Measurements from ENCODE around the gene H2BW1. TPM values are rescaled to one million over a fixed set of nuclear protein-coding genes. Genes with fewer than 3 reads are reported as not detected.
"Not testable (repeated sequence)": the region's sequence is repeated elsewhere in the genome, so short reads cannot be mapped to it uniquely, and the experiment has no call there.

H2BW1 gene
- total RNA-seq (2021; ENCODE audit: unreplicated experiment) (not detected), Bru-seq, nascent RNA (not detected), BruChase-seq, experiment 1, labeled RNA remaining after a 6-hour chase (not detected), BruChase-seq, experiment 2, labeled RNA remaining after a 2-hour chase (not detected)
- not detected in 2 replicates for polyA plus RNA-seq (2012)
- long read RNA-seq = 0 reads

- intact Hi-C loops (cut with micrococcal nuclease) = no loop called here
- H3K27me3 ChIP-seq (ENCODE audit: insufficient read depth, low read length) = peaks cover 14% of the 10 kb centered on the region
- H3K4me1 ChIP-seq (ENCODE audit: control insufficient read depth in 1 of 2, insufficient read depth in 2 of 2, low read length in 2 of 2) = no peaks in the 10 kb centered on the region
- no peak within 1 kb of the TSS for H3K27ac ChIP-seq (ENCODE audit: low read depth, low read length)
- H2AFZ ChIP-seq (ENCODE audit: low read depth, low read length, poor library complexity, severe bottlenecking) = no peak within 1 kb of the TSS
- no peak within 1 kb of the TSS for H3K9ac ChIP-seq (ENCODE audit: low read length)
- H4K20me1 ChIP-seq (ENCODE audit: insufficient read depth) = no peaks in the 10 kb centered on the region
- TF ChIP-seq FOSL1 (IDR thresholded peaks at IDR 0.05; ENCODE audit: low read depth) (no peak), SP1 (IDR thresholded peaks at IDR 0.05; ENCODE audit: low read depth) (no peak), POLR2A (IDR thresholded peaks at IDR 0.05; ENCODE audit: borderline replicate concordance, extremely low read depth, insufficient read depth, insufficient read length) (no peak), RAD21 (IDR thresholded peaks at IDR 0.05; ENCODE audit: low read depth) (no peak), CTCF (IDR thresholded peaks at IDR 0.05 in 2 of 3, conservative IDR thresholded peaks at IDR 0.05 in 1 of 3; ENCODE audit: borderline replicate concordance in 1 of 3, insufficient read depth in 1 of 3, low read depth in 2 of 3, low read length in 2 of 3) (no peak), EZH2 (IDR thresholded peaks at IDR 0.05) (no peak), SRF (IDR thresholded peaks at IDR 0.05; ENCODE audit: low read depth) (no peak)
- H3K4me3 ChIP-seq (replicated peaks in 1 of 2; ENCODE audit: low read depth in 1 of 2, low read length in 2 of 2) = no peak within 1 kb of the TSS
- H3K79me2 ChIP-seq (ENCODE audit: insufficient read depth, low read length) = no peaks in the 10 kb centered on the region
- no peaks in the 10 kb centered on the region for H3K9me3 ChIP-seq (ENCODE audit: control insufficient read depth in 1 of 2, insufficient read depth in 1 of 2, low read depth in 1 of 2, low read length in 2 of 2)
- RAD21 ChIA-PET (ENCODE audit: low non-redundant PET in 1 of 2, low total read pairs in 2 of 2, uncharacterized antibody in 2 of 2, unreplicated experiment in 2 of 2) = no interaction called here
- ATAC-seq (no peak), DNase-seq (ENCODE audit: low read depth, low spot score) (no peak)
- CTCF ChIA-PET = no interaction called here
- H3K4me2 ChIP-seq (ENCODE audit: low read length) = no peak within 1 kb of the TSS
- no peaks in the 10 kb centered on the region for H3K9me2 ChIP-seq (ENCODE audit: insufficient read depth)
- H3K36me3 ChIP-seq (ENCODE audit: control insufficient read depth in 1 of 2, insufficient read depth in 2 of 2, low read length in 2 of 2) = no peaks in the 10 kb centered on the region
- POLR2A ChIA-PET = no interaction called here
- BruUV-seq (replicated peaks) = no TSS peak
Observed at GRCh38 chrX:104013606-104014005, at the start of gene H2BW1. H2BW1 (minus strand) TSS chrX:104013708; CDS start chrX:104013576, 132 bp downstream.

GRCh38 chrX:104062636-104063035 lies 49.1 kb upstream of the H2BW1 start:
- H3K9me3 ChIP-seq (ENCODE audit: control insufficient read depth in 1 of 2, insufficient read depth in 1 of 2, low read depth in 1 of 2, low read length in 2 of 2); H3K9ac ChIP-seq (ENCODE audit: low read length); DNase-seq (ENCODE audit: low read depth, low spot score); H3K79me2 ChIP-seq (ENCODE audit: insufficient read depth, low read length); H2AFZ ChIP-seq (ENCODE audit: low read depth, low read length, poor library complexity, severe bottlenecking); RAD21 ChIA-PET (ENCODE audit: low non-redundant PET in 1 of 2, low total read pairs in 2 of 2, uncharacterized antibody in 2 of 2, unreplicated experiment in 2 of 2); ATAC-seq; H3K9me2 ChIP-seq (ENCODE audit: insufficient read depth); CTCF ChIA-PET; H3K36me3 ChIP-seq (ENCODE audit: control insufficient read depth in 1 of 2, insufficient read depth in 2 of 2, low read length in 2 of 2); H3K27me3 ChIP-seq (ENCODE audit: insufficient read depth, low read length); BruUV-seq (replicated peaks); H3K4me1 ChIP-seq (ENCODE audit: control insufficient read depth in 1 of 2, insufficient read depth in 2 of 2, low read length in 2 of 2); H4K20me1 ChIP-seq (ENCODE audit: insufficient read depth); H3K4me2 ChIP-seq (ENCODE audit: low read length); POLR2A ChIA-PET; H3K4me3 ChIP-seq (replicated peaks in 1 of 2; ENCODE audit: low read depth in 1 of 2, low read length in 2 of 2); H3K27ac ChIP-seq (ENCODE audit: low read depth, low read length); intact Hi-C loops (cut with micrococcal nuclease): not testable (repeated sequence)

GRCh38 chrX:104054956-104055355 lies 41.4 kb upstream of the H2BW1 start:
- H3K27me3 ChIP-seq (ENCODE audit: insufficient read depth, low read length); DNase-seq (ENCODE audit: low read depth, low spot score); H3K9ac ChIP-seq (ENCODE audit: low read length); H2AFZ ChIP-seq (ENCODE audit: low read depth, low read length, poor library complexity, severe bottlenecking); H3K36me3 ChIP-seq (ENCODE audit: control insufficient read depth in 1 of 2, insufficient read depth in 2 of 2, low read length in 2 of 2); intact Hi-C loops (cut with micrococcal nuclease); H3K4me3 ChIP-seq (replicated peaks in 1 of 2; ENCODE audit: low read depth in 1 of 2, low read length in 2 of 2); H3K27ac ChIP-seq (ENCODE audit: low read depth, low read length); H3K9me2 ChIP-seq (ENCODE audit: insufficient read depth); BruUV-seq (replicated peaks); ATAC-seq; H3K4me2 ChIP-seq (ENCODE audit: low read length); POLR2A ChIA-PET; CTCF ChIA-PET; H3K4me1 ChIP-seq (ENCODE audit: control insufficient read depth in 1 of 2, insufficient read depth in 2 of 2, low read length in 2 of 2); H3K79me2 ChIP-seq (ENCODE audit: insufficient read depth, low read length); H3K9me3 ChIP-seq (ENCODE audit: control insufficient read depth in 1 of 2, insufficient read depth in 1 of 2, low read depth in 1 of 2, low read length in 2 of 2); H4K20me1 ChIP-seq (ENCODE audit: insufficient read depth); RAD21 ChIA-PET (ENCODE audit: low non-redundant PET in 1 of 2, low total read pairs in 2 of 2, uncharacterized antibody in 2 of 2, unreplicated experiment in 2 of 2): not testable (repeated sequence)
